ENCODE data around the gene RPP38. TPM values are rescaled to one million over a fixed set of nuclear protein-coding genes. Genes with fewer than 3 reads are reported as not detected.

Gene RPP38
- polyA plus RNA-seq, 3 donors, result 8.1 to 13.8 (median 13.3) TPM

DNA sequence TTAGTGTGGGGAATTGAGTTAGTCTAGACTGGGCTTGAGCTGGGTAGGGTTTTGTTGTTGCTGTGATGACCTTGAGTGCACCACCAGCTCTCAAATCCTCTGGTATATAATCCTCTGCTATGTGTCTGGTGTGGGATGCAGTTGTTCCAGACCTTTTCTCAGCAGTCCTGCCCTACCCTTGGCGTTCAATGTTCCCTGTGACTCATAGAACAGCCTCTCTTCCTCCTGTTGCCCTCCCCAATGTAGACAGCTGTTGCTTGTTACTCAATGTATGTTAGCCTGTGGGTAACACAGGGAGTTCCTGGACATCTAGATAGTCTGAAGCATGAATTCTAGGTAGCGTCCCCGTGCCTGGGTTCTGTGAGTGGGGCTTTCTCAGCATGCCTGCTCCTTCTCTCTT lies 28.4 kb upstream of the RPP38 start:
- no peaks in the 10 kb centered on the region for H3K4me1 Mint-ChIP-seq
- no peak for DNase-seq
- H3K27ac Mint-ChIP-seq, result no peak overlapping the region
- peaks cover 0 to 9% (median 2%) of the 10 kb centered on the region in 3 donors for H3K27me3 Mint-ChIP-seq (ENCODE audit: low read depth in 3 of 3)
- no peak overlapping the region for H3K4me3 Mint-ChIP-seq
- Histone ChIP-seq H3K27me3 (ENCODE audit: control insufficient read depth in 2 of 2, insufficient read depth in 2 of 2, low read length in 2 of 2) (peaks cover 0 to 2% of the 10 kb centered on the region in 2 donors), H3K4me2 (replicated peaks; ENCODE audit: extremely low read depth, low read length, poor library complexity, severe bottlenecking) (no peak overlapping the region), H3K9me3 (replicated peaks in 1 of 2; ENCODE audit: control insufficient read depth in 1 of 2, insufficient read depth in 1 of 2, low read length in 2 of 2) (no peaks in the 10 kb centered on the region), H3K4me3 (replicated peaks in 1 of 3; ENCODE audit: low read depth in 2 of 3, low read length in 3 of 3) (no peak overlapping the region), H2AFZ (ENCODE audit: insufficient read depth, low read depth, low read length, poor library complexity, severe bottlenecking) (no peak overlapping the region), H3K36me3 (replicated peaks in 1 of 2; ENCODE audit: control insufficient read depth in 1 of 2, insufficient read depth in 2 of 2, low read length in 2 of 2) (no peaks in the 10 kb centered on the region), H3K4me1 (ENCODE audit: control insufficient read depth in 1 of 2, insufficient read depth in 2 of 2, low read length in 2 of 2) (no peaks in the 10 kb centered on the region), H3K9ac (ENCODE audit: insufficient read depth, low read length, poor library complexity, severe bottlenecking) (no peak overlapping the region), H3K79me2 (ENCODE audit: insufficient read depth, low read length) (no peaks in the 10 kb centered on the region), H4K20me1 (ENCODE audit: insufficient read depth, low read length) (no peaks in the 10 kb centered on the region), H3K27ac (ENCODE audit: low read depth in 1 of 2, low read length in 2 of 2) (no peak overlapping the region)
- peaks cover 7 to 20% (median 13%) of the 10 kb centered on the region in 7 donors for H3K9me3 Mint-ChIP-seq
- TF ChIP-seq CTCF (IDR thresholded peaks at IDR 0.05), result no peak
- 92% methylated on average over 2 of the region's 3 CpGs for WGBS (ENCODE audit: insufficient coverage)
- intact Hi-C loops (cut with micrococcal nuclease), result no loop called here
- H3K36me3 Mint-ChIP-seq, result no peaks in the 10 kb centered on the region

DNA sequence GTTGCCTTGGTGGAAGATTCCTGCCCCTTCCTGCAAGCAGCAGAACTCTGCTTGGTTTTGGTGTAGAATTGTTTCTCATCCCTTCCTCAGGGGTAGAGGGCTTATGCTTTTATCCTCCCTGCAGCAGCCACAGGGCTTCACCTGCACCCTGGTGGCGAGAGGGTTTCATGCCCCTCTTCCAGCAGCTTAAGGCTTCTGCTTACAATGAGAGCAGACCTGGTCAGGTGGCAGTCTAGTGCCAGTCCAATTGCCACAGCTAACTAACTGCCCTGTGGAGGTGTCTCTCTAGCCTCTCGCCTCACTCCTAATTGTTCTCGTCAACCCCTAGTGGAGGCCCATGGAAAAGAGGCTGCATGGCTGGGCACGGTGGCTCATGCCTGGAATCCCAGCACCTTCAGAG lies 27.9 kb upstream of the RPP38 start:
- Histone ChIP-seq H3K79me2 (ENCODE audit: insufficient read depth, low read length) (no peaks in the 10 kb centered on the region), H3K4me3 (replicated peaks in 1 of 3; ENCODE audit: low read depth in 2 of 3, low read length in 3 of 3) (no peak overlapping the region), H3K36me3 (replicated peaks in 1 of 2; ENCODE audit: control insufficient read depth in 1 of 2, insufficient read depth in 2 of 2, low read length in 2 of 2) (no peaks in the 10 kb centered on the region), H3K9ac (ENCODE audit: insufficient read depth, low read length, poor library complexity, severe bottlenecking) (no peak overlapping the region), H3K9me3 (replicated peaks in 1 of 2; ENCODE audit: control insufficient read depth in 1 of 2, insufficient read depth in 1 of 2, low read length in 2 of 2) (no peaks in the 10 kb centered on the region), H3K4me1 (ENCODE audit: control insufficient read depth in 1 of 2, insufficient read depth in 2 of 2, low read length in 2 of 2) (no peaks in the 10 kb centered on the region), H4K20me1 (ENCODE audit: insufficient read depth, low read length) (no peaks in the 10 kb centered on the region), H3K27me3 (ENCODE audit: control insufficient read depth in 2 of 2, insufficient read depth in 2 of 2, low read length in 2 of 2) (peaks cover 0 to 2% of the 10 kb centered on the region in 2 donors), H3K27ac (ENCODE audit: low read depth in 1 of 2, low read length in 2 of 2) (no peak overlapping the region), H3K4me2 (replicated peaks; ENCODE audit: extremely low read depth, low read length, poor library complexity, severe bottlenecking) (no peak overlapping the region), H2AFZ (ENCODE audit: insufficient read depth, low read depth, low read length, poor library complexity, severe bottlenecking) (no peak overlapping the region)
- peaks cover 7 to 20% (median 13%) of the 10 kb centered on the region in 7 donors for H3K9me3 Mint-ChIP-seq
- 100% methylated on average over 3 of the region's 4 CpGs for WGBS (ENCODE audit: insufficient coverage)
- H3K36me3 Mint-ChIP-seq, result no peaks in the 10 kb centered on the region
- no peak overlapping the region for H3K27ac Mint-ChIP-seq
- H3K27me3 Mint-ChIP-seq (ENCODE audit: low read depth in 3 of 3), result peaks cover 2 to 9% (median 2%) of the 10 kb centered on the region in 3 donors
- no peak overlapping the region for H3K4me3 Mint-ChIP-seq
- H3K4me1 Mint-ChIP-seq, result no peaks in the 10 kb centered on the region
- DNase-seq, result no peak
- TF ChIP-seq CTCF (IDR thresholded peaks at IDR 0.05), result no peak
- intact Hi-C loops (cut with micrococcal nuclease), result no loop called here

Data from CD14-positive monocyte (primary cell).